GM18511 (cell line): ENCODE data around the gene ABTB2.
A peak's percentile ranks its signal among the peaks of the same experiment; 100 is the strongest.

Experiments
- ATAC-seq: cut with Tn5 transposase; IDR thresholded peaks from one replicate; pipeline ENCODE4 v1.9.1; 2021; ENCODE audit warnings: mild to moderate bottlenecking, moderate library complexity; ENCODE audit not compliant: unreplicated experiment

ABTB2 gene

GRCh38 chr11:34245041-34245440 lies 112.8 kb downstream of the ABTB2 start:
- ATAC-seq = no peak

- ATAC-seq = peak; percentile 65
These were observed 114.0 kb downstream of the ABTB2 start for GRCh38 chr11:34243600-34244464.

- ATAC-seq = no peak
These were observed 115.7 kb downstream of the ABTB2 start for GRCh38 chr11:34242037-34242625.

- no peak for ATAC-seq
These were observed 117.7 kb downstream of the ABTB2 start for GRCh38 chr11:34240150-34240494.

DNA sequence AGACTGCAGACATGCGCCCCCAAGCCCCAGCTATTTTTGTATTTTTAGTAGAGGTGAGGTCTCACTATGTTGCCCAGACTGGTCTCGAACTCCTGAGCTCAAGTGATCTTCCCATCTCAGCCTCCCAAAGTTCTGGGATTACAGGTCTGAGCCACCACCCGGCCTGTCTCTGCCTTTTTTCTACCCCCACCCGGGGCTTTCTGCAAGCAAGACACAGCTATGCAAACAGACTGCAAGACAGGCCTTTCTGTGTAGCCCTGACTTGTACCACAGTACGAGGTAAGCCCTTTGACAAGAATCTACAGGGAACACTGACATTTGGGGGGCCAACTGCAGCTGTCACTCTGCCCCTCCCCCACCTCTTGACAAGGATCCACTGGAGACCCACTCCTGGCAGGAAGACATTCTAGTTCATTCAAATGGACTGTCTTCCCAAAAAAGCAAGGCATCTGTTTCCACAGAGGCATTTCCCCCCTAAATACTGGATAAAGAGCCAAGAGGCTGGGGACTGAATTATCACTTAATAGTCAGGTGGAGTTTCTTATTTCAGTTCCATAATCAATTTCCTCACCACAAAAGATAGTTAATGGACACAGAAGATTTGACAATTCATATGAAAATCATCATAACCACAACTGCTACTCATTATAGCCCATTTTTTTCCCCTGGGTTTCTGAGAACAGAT lies 118.2 kb downstream of the ABTB2 start:
- ATAC-seq = peak; percentile 52

DNA sequence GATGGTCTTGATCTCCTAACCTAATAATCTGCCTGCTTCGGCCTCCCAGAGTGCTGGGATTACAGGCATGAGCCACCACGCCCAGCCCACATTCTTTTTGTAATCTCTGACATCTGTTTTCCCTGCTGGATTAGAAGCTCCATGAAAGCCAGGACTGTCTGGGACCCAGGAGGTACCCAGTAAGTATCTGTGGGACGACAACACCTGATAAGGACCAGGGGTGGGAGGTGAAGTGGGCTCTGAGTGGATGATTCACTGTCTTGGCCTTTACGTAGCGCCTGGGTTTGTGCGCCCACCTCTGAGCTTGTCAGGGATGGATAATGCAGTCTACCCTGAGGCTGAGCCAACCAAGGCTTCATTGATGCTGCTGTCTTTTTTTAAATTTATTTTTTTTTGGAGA lies 118.8 kb downstream of the ABTB2 start:
- no peak for ATAC-seq

DNA sequence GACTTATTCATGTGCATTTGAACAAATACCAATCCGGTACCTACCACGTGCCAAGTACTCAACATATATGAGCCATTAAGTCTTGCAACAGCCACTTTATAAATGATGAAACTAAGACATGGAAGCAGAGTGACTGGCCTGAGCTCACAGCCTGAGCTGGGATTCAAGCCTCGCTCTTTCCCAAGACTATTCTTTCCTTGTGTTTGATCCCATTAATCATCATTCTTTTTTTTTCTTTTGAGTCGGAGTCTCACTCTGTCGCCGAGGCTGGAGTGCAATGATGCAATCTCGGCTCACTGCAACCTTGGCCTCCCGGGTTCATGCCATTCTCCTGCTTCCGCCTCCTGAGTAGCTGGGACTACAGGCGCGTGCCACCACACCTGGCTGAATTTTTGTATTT lies 119.3 kb downstream of the ABTB2 start:
- ATAC-seq = no peak

DNA sequence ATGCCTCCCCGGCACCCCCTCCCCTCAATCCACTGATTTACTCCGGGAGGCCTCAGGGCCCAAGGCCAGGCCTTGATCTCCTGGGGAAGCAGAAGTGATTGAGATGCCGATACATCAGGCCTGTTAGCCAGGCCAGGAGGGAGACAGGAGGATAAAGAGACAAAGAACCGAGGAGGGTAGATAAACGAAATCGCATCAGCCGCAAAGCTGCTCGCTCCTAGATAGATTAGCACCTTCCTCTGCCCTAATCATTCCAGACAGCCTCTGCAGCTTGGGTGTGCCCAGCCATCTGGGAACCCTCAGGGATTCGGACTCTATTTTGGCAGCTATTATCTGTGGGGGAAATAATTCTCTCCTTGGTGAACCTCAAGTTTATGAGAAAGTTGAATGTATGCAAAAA lies 121.2 kb downstream of the ABTB2 start:
- ATAC-seq = no peak

- no peak for ATAC-seq
These were observed 122.2 kb downstream of the ABTB2 start for GRCh38 chr11:34235591-34236071.

DNA sequence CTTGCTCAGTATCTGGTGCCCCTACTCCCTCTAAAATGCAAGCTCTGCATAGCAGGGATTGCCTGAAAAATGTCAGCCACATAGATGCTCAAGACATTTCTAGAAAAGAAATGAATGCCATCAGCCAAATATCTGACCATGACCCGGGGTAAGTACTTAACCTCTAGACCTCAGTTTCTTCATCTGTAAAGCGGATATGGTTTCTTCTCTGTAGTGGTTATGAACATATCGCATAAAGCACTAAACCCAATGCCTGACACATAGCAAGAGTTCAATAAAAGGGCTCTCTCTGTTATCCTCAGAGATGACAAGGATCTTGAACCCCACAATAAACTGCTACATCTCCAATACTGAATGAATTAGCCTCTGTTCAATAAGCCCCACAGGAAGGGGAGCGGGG lies 122.6 kb downstream of the ABTB2 start:
- peak; percentile 33 for ATAC-seq

DNA sequence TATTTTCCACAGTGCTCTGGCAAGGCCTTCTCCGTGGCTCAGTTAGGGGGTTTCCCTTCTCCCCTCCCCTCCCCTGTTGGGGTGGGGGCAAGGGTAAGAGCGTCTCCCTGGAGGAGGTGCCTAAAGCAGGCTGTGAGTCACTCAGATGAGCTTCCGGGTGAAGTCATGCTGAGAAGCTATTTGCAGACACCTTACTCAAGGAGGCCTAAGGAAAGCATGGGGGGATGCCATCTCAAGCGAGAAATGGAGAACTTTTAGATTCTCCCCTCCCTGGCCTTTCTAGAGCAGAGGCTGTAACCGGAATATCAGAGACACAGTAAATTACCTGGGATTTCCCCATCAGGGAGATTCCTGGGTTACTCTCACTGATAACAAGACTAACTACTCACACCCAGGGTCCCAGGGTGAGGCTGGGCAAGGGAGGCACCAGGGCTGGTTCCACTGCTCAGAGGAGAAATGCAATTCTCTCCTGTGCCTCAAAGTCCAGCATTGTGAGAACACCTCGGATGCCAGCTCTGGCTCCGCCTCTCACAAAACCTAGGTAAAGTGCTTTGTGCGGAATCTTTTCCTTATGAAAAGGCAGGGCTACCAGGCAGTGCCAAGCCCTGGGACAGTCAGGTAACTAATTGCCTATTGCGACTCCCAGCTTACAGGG lies 123.6 kb downstream of the ABTB2 start:
- ATAC-seq = peak; percentile 87

DNA sequence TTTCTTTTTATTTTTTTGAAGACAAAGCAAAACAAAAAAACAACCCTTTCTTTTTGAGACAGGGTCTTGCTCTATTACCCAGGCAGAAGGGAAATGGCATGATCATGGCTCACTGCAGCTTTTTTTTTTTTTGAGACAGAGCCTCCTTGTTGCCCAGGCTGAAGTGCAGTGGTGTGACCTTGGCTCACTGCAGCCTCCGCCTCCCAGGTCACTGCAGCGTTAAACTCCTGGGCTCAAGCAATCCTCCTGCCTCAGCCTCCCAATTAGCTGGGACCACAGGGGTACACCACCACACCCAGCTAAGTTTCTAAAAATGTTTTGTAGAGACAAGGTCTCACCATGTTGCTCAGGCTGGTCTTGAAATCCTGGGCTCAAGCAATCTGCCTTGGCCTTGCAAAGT lies 124.6 kb downstream of the ABTB2 start:
- ATAC-seq = no peak

GRCh38 chr11:34232807-34233206 lies 125.0 kb downstream of the ABTB2 start:
- no peak for ATAC-seq

- ATAC-seq = no peak
These were observed 131.6 kb downstream of the ABTB2 start for GRCh38 chr11:34226210-34226609.

- ATAC-seq = no peak
These were observed 132.7 kb downstream of the ABTB2 start for GRCh38 chr11:34225091-34225490.

DNA sequence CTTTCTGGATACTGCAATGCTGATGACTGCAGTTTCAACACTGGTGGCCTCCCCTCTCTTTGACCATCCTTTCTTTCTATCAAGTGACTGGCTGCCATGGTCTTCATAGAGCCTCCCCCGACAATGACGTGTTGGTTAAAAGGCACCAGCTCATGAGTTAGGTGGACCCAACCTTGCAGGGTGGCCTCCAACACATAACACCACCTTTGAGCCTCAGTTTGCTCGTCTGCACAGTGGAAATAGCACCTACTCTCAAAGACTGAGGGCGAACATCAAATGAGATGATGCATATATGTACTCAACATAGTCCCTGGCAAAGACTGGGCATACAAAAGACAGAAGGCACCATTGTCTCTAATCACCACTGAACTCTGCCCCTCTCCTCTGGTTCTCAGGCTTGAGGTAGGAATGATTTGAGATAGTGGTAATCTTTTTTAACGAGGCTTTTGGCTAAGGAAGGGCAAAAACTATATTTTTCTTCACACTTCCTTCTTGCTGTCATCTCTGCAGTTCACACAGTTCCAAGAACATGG lies 133.3 kb downstream of the ABTB2 start:
- no peak for ATAC-seq

DNA sequence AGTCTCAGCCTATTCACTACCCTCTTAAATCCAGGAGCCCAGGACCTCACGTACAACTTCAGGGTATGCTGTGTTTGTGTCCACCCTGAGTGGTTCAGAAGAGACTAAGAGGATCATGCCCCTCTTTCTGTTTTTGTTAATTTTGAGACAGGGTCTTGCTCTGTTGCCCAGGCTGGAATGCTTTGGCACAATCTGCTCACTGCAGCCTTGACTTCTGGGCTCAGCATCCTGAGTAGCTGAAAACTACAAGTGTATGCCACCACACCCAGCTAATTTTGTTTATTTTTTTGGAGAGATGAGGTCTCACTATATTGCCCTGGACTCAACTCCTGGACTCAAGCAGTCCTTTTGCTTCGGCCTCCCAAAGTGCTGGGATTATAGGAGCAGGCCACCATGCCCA lies 133.9 kb downstream of the ABTB2 start:
- no peak for ATAC-seq

GRCh38 chr11:34223021-34223813 lies 134.6 kb downstream of the ABTB2 start:
- ATAC-seq = no peak

DNA sequence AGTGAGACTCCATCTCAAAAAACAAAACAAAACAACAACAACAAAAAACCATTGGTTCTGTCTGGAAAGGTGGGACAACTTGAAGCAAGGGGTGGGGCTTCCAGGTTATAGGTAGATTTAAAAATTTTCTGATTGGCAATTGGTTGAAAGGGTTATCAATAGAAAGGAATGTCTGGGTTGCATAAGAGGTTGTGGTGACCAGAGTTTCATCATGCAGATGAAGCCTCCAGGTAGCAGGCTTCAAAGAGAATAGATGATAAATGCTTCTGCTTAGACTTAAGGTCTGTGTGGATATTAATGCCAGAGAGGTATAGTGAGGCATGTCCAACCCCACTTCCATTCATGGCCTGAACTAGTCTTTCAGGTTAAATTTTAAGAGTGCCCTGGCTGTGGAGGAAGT lies 135.8 kb downstream of the ABTB2 start:
- ATAC-seq = no peak

GRCh38 chr11:34219941-34220370 lies 137.9 kb downstream of the ABTB2 start:
- no peak for ATAC-seq
